Activated CD4-positive, CD25-positive, alpha-beta regulatory T cell treated with anti-CD3 and anti-CD28 coated beads, Interleukin-2, amount 50 U/mL, for 24 hours (primary cell): ENCODE results near the gene RPS21.

Experiments
- ATAC-seq, 2 donors: fragments of 150-1000 bp; cut with Tn5 transposase; one replicate each; pipeline ENCODE4 v1.10.0; 2021; ENCODE audit warnings: mild to moderate bottlenecking in 1 of 2, moderate library complexity in 1 of 2

The RPS21 gene

DNA sequence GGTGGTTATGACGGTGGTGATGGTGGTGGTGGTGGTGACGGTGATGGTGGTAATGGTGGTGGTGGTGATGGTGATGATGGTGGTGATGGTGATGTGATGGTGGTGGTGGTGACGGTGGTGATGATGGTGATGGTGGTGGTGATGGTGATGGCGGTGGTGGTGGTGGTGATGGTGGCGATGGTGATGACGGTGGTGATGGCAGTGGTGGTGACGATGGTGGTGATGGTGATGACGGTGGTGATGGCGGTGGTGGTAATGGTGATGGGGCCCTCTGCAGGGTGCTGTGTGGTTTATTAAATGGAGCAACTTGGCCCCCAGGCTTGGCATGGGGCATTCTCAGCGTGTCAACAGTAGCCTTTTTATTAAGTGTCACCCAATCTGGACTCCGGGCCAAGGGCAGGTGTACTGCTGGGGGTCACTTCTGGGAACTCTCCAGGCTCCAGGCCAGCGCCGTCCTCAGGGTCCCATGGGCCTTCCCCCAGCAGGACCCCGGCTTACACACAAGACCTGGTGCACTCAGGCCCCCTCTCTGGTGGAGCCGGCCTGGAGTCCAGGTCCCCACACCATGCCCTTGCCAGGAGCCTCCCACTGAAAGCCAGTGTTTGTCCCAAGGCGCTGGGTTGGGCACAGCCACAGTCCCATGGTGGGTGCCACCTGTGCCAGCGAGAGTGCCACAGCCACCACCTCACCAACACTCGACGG, 11.4 kb downstream of the RPS21 start:
- ATAC-seq: no peak

DNA sequence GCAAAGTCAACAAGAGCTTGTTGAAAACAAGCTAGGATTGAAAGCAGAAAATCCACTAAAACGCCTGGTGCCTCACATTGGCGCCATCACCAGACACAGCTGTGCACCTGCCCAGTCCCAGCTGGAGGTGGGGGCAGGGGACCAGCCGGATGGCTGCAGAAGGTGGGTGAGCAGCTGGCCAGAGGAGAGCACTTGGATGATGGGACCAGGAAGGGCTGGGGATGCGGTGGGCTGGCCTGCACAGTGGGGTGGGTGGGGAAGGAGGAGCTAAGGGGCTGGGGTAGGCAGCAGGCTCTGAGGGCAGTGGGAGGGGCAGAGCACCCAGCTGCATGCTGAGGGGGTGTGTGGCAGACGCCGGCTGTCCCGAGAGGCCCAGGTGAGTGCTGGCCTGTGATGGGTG, 13.1 kb downstream of the RPS21 start:
- ATAC-seq: no peak

DNA sequence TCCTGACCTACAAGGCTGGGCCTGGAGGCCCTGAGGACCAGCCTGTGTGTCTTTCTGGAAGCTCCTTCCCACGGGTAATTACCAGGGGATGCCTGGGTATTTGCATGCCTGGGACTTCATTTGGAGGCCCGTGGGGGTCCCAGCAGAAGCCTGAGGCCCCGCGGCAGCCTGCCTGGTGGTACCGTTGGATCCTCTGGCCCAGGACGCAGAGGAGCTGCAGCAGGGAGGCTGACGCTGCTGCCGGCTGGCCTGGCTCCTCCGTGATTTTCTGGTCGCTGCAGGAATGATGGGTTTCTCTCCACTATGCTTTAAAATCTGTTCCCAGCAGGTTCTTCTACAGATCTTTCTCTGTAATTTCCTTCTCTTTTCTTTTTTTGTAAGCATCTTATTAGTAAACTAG, 13.6 kb downstream of the RPS21 start:
- ATAC-seq: no peak

DNA sequence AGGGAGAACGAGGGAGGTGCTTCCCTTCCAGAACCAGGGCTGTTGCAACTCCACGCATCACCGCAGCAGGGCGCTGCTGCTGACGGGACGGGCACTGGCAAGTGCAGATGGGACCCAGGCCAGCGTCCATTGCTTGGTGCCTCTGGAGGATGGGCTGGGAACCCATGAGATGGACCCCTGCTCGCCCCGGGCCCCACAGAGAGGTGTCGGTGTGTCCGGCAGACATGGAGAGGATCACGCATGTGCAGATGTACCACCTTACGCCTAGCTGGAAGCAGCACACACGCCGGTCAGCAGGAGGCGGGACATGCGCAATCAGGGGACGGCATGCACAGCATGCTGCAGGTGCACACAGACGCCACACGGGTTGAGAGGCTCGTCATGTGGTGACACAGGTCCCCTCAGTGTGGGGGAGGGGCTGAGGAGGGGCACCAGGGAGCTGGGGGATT, 14.5 kb downstream of the RPS21 start:
- no peak for ATAC-seq

DNA sequence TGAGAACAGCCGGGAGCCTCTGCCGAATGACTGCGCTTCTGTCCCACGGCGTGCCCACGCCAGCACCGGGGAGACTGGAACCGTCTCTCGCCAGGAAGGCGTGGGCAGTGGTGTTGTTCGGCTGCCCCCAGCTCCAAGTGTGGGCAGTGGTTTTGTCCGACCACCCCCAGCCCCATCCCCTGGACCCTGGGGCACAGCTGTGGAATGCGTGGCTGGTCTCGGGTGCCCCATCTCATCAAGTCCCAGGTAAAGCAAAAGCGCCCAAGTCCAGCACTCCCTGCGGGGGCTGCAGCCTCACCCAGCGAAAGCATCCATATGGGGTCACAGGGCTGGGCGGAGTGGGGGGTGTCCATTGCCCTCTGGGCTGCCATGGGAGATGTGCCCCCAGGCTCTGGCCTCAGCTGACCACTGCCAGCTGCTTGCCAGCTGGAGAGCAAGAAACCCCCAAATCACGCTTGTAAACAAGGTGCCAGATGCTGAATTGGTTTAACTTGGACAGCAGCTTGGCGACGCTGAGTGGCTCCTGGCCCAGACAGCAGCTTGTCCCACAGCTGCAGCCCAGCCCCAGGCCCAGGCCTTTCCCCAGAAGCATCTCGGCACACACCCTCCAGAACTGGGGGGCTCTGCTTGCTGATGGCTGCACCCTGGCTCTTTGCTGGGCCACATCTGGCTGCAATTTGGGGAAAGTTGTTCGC, 15.7 kb downstream of the RPS21 start:
- no peak for ATAC-seq

DNA sequence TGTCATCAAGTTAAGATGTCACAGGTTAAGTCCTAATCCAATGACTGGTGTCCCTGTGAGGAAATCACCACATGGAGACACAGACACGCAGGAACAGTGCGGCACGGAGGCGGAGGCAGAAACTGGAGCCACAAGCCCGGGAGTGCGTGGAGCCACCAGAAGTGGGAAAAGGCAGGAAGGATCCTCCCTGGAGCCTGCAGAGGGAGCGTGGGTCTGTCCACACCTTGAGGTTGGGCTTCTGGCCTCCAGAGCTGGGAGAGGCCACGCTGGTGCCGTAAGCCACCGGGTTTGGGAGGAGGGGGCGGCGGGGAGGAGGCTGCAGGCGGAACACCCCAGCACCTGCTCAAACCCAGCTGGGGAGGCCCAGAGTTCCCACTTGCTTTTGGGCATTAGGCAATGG, 16.4 kb downstream of the RPS21 start:
- no peak for ATAC-seq

DNA sequence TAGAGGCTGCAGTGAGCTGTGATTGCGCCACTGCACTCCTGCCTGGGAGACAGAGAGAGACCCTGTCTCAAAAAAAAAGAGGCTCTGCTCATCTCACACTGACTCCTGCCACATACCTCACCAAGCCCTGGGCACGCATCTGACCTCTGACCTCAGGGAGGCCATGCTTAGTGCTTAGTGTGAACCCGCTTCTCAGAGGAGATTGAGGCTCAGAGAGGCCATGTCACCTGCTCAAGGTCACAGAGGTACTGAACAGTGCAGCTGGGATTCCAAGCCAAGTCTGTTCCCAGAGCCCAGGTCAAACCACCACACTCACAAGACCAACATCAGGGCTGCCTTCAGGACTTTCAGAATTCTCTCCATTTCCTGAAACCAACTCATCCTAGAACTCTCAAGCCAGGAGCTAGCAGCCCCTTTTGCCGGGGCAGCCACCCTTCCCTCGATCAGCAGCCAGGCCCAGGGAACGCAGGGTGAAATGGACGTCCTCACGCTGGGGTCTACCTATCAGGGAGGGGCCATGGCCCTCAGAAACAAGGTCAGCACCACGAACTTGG, 17.3 kb downstream of the RPS21 start:
- ATAC-seq: no peak

DNA sequence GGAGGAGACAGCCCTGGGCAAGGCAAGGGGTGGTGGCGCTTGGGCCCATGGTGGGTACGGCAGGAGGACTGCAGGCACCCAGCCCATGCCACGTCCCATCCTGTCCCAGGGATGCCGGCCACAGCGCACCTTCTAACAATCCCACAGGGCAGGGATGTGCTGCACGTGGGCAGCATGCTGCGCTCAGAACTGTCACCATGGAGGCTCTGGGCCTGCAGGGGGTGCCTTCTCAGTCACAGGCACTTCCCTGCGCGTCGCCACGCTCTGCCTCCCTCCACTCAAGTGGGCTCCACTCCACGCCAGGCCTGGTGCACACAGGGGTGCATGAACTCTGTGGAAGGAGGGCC, 17.8 kb downstream of the RPS21 start:
- no peak for ATAC-seq

DNA sequence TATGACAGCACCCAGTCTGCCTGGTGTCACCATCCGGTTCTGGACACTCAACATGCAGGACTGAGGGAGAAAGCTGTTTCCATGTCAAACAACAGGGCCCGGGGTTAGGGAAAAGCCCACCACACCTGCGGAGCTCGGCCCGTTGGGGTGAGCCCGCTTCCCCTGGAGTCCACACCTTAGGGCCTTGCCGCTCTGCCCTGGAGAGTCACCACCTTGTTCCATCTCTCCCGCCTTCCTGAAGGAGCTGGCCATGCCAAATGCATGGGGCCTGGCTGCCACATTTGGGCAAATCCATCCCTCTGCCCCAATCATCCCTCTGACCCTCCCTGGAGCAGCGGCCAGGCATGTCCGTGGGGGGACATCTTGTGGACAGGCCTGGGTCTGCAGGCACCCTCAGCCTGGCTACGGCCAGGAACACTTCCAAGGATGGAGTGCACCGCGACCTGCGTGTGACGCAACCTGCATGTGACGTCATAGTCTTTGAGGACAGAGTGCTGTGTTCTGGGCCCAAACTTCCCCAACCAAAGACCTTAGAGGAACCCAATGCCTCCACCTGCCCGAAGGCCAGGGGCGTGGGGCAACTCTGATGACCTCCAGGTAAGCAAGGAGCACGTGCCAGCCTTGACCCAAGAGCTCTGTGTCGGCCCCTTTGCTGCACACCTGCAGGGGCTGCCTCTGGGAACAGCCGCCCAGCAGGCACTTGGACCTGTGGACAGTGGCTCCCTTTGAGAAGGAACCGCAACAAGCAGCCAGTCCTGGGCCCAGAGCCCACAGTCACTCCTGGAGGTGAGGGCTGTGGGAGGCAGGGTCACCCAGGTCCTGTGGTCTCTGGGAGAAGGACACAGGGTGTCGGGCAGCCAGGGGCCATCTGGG, 18.4 kb downstream of the RPS21 start:
- ATAC-seq: no peak

DNA sequence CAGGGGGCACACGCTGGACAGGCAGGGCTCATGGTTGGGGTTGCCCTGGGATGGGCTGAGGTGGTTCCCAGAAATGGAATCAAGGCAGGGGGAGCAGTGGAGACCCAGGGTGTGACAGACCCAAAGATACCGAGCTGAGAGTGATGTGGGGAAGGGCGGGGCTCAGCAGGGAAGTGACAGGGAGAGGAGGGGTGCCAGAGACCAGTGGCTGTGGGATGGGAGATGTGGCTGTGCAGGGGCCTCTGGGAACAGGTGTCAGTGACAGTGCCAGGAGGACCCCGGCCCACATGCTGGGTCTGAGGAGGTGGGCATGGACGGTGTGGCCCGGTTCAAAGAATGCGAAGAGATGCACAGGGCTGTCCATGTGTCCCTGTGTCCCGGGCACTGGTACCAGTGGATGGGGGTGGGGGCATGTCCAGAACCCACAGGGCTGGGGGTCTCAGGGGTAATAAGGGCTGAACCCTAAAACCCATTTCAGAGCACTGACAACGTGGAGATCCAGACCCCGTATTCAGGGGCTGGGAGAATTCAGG, 19.1 kb downstream of the RPS21 start:
- no peak for ATAC-seq

DNA sequence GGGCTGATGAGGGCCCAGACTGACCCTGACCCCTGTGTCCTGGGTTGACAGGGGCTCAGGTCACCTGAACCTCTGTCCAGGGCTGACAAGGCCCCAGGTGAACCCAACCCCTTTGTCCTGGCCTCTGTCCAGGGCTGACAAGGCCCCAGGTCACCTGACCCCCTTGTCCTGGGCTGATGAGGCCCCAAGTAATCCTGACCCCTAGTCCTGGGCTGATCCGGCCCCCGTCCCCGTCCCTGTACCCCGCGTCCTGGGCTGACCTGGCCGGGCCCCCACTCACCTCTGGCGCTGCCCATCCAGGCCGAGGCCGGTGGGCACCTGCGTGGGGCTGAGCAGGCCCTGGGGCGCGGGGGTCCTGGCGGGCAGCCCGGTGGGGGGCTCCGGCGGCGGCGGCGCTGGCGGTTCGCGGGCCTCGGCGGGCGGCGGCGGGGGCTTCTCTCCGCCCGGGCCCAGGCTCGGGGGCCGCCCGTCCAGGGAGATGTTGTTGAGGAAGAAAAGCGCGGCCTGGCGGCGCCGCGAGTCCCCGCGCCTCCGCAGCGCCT, 19.8 kb downstream of the RPS21 start:
- no peak for ATAC-seq

DNA sequence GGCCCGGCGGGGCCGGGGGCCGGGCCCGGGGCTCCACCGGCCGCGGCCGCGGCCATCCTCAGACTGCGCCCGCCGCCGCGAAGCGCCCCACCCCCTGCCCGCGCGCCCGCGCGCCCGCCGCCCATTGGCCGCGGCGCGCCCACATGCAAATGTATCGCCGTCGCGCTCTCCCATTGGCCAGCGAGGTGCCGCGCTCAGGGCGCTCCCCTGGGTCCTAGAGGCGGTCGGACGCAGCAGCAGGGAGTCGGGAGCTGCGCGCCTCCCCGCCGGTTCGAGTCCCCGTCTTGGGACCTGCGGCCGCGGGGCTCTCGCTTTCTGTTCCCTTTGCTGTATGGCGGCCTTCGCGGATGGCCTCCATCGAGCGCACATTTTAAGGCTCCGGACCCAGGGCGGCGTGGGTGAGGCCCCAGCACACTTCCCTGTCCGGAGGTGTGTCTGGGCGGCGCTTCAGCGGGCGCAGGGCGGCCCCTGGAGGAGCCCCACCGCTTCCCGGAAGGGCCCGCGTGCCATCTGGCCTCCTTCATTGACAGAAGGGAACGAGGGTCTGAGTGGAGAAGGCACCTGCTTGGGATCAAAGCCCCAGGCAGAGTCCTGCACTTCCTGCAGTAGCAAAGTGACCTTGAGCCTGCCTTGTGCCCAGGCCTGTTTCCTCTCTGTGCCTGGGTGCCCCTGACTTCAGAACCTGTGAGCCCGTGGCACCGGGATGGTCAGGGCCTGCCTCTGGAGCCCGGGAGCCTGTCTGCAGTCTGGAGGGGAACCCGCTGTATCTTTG, 20.5 kb downstream of the RPS21 start, which contains the start of gene CABLES2:
Gene CABLES2 (minus strand): TSS at position 65 of the 772 bp plus-strand sequence. CDS start 9 bp downstream, at position 56.
- ATAC-seq: peak; percentile 96

DNA sequence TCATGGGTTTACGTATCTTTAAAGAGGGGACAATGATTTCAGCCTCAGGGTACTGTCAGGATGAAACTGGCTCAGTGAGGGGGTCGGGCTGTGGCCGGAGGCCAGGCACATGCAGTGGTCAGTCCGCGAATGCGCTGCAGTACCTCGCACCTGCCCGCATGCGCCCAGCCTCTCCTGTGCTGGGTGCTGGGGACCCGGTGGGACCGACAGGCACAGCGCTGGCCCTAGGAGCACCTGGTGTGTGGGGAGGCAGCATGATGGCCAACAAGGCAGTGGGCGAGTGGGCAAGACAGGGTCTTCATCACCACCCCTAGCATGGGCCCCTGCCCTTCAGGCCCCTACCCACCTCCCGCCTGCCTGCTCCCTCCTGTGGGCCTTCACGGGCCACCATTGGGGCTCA, 21.2 kb downstream of the RPS21 start:
- no peak for ATAC-seq

DNA sequence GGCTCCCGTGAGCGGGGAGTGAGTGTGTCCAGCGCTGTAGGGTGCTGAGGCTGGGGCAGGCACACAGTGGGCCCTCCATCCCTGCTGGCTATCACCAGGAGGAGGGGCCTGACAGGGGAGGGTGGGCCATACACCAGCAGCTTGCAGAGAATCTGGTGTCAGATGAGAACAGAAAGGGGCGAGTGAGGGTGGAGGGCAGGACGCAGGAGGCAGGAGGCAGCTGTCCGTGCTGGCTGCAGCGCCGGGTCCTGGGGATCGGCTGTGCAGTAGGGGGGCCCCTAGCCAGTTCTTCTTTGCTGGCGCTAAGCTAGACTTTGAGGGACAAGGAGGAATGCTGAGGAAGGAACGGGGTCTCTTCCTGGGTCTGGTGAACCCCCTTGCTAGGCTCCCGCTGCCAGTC, 21.7 kb downstream of the RPS21 start:
- no peak for ATAC-seq

DNA sequence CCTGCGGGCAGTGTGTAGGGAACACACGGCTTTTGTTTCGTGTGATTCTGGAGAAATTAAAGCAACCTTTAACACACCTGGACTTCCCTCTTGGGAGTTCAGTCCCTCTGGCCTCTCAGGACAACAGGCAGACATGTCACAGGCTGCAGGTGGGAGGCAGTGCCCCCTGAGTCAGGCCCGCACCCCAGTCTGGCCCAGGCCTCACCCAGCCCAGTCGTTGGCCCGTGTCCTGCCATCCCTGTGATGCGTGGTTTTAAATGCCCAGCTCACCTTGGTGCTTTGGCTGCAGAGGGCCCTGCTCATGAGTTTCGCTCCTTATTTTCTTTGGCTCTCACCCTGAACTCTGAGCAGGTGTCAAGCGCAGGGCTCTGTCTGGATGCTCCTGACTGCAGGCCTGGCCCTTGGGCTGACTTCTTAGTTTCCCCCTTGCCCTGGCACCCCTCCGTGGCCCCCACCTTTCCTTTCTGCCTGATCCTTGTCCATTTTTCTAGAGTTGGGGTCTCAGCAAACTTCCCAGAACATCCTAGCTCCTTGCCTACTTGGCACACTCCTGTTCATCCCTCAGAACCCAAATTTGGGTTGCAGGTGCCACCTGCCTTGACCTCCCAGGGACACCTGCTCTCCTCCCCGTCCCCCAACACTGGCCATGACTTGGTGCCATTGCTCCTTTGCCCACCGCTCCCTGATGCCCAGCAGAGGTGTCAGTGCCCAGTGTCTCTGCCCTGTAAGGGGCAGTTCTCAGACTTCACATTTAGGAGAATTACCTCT, 22.4 kb downstream of the RPS21 start:
- ATAC-seq: no peak

DNA sequence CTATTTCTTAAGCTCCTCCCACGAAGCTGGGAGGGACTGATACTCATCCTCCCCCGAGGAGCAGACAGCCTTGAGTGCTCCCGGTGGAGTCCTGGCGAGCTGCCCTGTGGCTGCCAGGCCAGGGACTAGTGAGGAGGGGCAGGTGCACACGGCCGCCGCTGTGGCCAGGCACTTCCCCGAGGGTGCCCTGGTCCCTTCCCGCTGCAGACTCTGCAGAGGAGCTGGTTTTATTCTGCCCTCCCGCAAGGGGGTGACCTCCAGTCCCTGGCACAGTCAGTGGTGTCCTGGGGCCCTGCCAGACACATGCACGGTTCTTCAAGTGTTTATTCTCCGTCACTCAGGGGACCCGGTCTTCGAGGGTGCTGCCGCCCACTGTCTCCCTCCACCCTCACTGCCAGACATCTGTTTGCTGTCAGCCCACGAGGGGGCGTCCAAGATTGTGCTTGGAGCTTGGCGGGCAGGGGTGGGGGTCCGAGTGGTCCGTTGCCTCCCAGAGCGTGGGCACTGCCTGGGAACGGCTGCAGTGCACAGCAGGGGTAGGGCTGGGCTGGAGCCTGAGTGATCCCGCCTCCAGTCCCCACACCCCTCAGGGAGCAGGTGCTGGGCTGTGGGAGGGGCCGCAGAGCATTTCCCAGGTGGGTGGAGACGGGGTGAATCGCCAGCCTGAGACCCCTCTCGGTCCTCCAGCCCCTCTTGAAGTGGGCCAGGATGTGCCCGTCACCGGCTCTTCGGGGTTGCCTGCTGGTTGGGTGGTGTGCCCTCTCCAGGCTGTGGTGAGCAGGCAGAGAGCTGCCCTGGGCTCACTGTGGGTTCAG, 23.2 kb downstream of the RPS21 start:
- ATAC-seq: no peak

DNA sequence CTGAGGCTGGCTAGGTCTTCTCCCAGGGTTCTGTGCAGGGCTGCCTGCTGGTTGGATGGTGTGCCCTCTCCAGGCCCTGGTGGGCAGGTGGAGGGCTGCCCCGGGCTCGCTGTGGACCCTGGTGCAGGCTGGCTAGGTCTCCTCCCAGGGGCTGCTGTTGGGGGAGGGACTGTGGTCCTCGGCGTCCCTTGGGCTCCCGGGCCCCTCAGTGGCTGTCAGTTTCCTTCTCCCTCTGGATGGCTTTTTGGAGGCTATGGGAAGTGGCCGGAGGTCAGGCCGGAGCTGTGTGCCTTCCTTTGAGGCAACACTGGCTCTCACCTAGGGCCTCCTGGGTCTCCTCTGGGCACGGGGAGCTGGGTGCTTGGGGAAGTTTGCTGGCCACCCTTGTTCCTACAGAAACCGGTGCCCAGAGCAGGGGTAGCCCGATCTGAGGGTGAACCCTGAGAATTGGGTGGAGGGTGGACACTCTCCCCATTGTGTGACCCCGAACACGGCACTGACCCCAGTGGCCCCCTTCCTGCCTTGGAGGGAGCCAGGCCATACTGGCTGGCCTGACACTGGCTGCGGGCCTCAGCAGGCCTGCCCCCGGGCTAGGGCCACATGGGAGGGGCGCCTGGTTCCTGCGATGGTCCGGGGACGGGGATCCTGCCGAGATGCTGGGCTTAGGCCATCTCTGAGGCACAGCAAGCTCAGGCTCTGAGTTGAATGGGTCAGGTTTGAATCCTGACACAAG, 24.0 kb downstream of the RPS21 start:
- no peak for ATAC-seq

DNA sequence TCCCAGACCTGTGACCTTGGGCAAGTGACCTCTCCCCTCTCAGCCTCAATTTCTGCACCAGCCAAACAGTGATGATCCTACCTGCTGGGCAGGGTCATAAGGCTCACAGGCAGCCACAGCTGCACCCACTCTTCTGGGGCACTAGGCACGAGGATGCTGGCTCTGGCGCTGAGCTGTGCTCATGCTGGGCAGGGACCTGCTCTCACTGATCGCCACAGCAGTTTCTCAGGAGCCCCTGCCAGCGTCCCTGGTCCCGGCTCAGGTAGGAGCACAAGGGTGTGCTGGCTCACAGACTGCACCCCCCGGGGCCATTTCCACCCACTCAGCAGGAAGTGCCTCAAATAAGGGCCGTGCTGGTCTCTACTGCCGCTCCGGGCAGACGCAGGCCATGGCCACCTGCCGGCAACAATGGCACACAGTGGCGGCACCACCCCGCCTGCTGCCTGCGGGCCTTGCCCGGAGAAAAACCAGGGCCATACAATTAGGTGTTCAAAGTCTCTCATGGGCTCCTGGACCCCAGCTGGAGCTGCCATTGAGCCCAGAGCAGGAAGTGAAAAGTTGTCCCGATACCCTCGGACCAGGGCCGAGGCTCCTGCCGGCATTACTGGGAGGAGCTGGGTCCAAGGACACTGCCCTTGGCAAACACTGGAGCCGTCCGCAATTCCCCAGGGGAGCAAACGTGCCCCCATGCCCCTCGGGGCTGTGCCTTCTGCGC, 24.7 kb downstream of the RPS21 start:
- no peak for ATAC-seq
